Suprapubic skin (tissue), 3 donors: ENCODE data around the gene TCF7L2.

Source experiments
- CTCF ChIP-seq, 2 donors: fragments of 200-600 bp in 1 of 2; fragments of 450-650 bp in 1 of 2; sonication (generic) in 1 of 2; IDR thresholded peaks; one replicate each; pipeline ENCODE4 v1.5.1; 2016 to 2019; ENCODE audit warnings: antibody characterized with exemption in 2 of 2, mild to moderate bottlenecking in 1 of 2, moderate library complexity in 1 of 2
- POLR2AphosphoS5 ChIP-seq, 3 donors: sonication (generic); formaldehyde crosslinking; IDR thresholded peaks; one replicate each; pipeline ENCODE4 v1.6.1; 2017; ENCODE audit warnings: antibody characterized with exemption in 3 of 3

- TF ChIP-seq CTCF (IDR thresholded peaks at IDR 0.05) (no peak), POLR2AphosphoS5 (IDR thresholded peaks at IDR 0.05) (no peak)
Measured at GRCh38 chr10:113020838-113021237, 70.8 kb downstream of the TCF7L2 start.
